ENCODE results near the gene CDCA8. TPM values are rescaled to one million over a fixed set of nuclear protein-coding genes. Genes with fewer than 3 reads are reported as not detected.
"Not testable (repeated sequence)": the region's sequence is repeated elsewhere in the genome, so short reads cannot be mapped to it uniquely, and the experiment has no call there.

CDCA8 gene
- total RNA-seq, 1 experiment from 2014 or later: 48.3 TPM

DNA sequence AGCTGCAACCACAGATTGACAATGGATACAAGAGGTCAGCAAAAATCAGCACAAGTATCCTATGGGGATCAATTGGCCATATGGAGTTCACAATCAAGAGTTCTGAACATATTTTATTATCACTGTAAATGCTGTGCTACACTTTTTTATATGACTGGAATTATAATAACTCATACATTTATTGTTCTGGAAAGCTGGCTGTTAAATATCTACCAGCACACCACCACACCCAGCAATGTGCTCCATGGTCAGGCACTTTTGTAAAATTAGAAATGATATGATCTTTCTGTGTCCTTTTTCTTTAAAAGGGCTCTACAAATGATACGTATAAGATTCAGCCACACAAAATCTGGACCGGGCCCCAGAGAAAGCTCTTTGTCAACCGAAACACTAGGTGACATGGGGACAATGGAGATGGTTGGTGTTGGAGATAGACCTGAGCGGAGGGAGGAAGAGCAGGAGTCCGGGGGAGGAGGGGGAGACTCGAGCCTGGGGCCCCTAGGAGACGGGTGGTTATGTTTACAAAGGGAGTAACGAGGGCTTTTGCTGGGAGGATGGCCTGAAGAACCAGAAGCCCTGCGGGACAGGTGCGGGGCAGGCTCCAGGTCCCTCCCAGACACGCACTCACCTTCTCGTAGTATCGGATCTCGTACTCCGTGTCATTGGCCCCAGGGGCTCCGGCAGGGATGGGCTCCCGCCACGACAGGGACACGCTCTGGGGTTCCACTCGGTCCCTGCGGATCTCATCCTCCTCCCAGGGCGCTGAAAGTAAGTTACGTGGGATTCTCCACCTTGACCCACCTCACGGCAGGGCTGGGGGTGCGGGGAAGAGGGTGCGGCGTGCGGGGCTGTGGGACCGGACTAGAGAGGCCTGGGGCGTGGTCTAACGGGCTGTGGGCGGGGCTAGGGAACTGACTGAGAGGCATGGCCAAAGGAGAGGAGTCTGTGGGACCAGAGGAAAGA is 42.6 kb downstream of the CDCA8 start:
- no peak for DNase-seq (ENCODE audit: low read depth)

DNA sequence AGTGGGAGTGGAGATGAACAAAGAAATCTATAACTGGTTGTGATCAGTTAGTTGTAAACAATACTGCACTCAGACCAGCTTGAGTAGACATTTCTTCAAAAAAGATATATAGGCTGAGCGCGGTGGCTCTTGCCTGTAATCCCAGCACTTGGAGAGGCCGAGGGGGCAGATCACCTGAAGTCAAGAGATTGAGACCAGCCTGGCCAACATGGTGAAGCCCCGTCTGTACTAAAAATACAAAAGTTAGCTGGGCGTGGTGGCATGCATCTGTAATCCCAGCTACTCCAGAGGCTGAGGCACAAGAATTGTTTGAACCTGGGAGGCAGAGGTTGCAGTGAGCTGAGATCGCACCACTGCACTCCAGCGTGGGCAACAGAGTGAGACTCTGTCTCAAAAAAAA is 45.7 kb downstream of the CDCA8 start:
- DNase-seq (ENCODE audit: low read depth): not testable (repeated sequence)

DNA sequence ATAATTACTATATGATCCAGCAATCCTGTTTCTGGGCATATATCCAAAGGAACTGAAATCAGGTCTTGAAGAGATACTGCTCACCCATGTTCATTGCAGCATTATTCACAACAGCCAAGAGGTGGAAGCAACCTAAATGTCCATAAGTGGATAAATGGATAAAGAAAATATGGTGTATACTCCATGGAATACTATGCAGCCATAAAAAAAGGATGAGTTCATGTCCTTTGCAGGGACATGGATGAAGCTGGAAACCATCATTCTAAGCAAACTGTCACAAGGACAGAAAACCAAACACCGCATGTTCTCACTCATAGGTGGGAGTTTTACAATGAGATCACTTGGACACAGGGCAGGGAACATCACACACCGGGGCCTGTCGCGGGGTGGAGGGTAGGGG is 46.3 kb downstream of the CDCA8 start:
- not testable (repeated sequence) for DNase-seq (ENCODE audit: low read depth)

DNA sequence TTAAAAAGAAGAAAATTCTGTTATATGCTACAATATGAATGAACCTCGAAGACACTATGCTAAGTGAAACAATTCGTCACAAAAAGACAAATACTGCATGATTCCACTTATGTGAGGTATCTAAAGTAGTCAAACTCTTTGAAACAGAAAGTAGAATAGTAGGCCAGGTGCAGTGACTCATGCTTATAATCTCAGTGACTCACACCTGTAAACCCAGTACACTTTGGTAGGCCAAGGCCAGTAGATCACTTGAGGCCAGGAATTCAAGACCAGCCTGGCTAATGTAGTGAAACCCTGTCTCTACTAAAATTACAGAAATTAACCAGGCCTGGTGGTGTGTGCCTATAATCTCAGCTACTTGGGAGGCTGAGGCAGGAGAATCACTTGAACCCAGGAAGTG is 46.9 kb downstream of the CDCA8 start:
- DNase-seq (ENCODE audit: low read depth): peak; percentile 14

DNA sequence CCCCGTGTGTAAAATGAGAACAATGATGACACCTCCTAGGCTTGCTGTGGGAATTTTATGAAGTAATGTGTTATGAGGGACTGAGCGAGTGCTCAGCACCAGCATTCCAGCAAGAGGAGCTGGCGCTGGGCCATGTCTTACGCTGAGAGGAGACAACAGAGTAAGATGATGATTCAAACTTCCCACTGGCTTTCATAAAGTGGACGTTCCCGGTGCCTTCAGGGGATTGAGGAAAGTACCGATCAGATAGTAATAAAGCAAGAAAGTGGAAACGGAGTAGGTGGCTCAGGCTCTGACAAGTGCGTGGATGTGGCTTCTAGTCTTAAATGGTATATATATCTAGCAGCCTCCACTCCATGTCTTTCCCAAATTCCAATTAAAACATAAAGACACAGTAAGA is 48.8 kb downstream of the CDCA8 start:
- peak; percentile 73 for DNase-seq (ENCODE audit: low read depth)

DNA sequence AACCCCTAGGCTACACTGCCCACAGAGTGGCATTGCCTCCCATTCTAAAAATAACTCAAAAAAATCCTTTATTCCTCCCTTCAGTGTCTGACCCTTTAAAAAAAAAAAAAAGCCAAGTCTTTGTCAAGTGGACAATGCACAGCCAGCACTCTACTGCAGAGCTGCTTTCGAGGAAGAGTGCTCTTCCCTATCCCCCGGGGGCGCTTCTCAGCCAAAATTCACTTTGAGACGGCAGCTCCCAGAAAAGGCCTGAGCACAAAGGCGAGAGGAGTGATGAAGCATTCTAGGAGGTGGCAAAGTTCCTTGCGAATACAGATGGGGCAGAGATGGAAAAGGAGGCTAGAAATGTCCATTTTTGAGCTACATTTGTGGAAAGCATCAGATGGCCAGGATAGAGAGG is 49.3 kb downstream of the CDCA8 start:
- no peak for DNase-seq (ENCODE audit: low read depth)

DNA sequence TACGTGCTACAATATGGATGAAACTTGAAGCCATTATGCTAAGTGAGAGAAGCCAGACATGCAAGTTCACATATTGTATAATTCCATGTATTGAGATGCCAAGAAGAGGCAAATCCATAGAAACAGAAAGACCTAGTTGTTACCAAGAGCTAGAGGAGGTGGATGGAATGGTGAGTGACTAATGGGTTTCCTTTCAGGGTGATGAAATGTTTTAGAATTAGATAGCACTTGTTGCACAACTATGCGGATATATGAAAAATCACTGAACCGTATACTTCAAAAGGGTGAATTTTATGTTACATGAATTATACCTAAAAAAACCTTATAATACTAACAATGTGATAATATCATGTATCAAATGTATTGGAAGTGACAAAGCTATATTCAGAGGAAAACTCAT is 54.5 kb downstream of the CDCA8 start:
- no peak for DNase-seq (ENCODE audit: low read depth)

DNA sequence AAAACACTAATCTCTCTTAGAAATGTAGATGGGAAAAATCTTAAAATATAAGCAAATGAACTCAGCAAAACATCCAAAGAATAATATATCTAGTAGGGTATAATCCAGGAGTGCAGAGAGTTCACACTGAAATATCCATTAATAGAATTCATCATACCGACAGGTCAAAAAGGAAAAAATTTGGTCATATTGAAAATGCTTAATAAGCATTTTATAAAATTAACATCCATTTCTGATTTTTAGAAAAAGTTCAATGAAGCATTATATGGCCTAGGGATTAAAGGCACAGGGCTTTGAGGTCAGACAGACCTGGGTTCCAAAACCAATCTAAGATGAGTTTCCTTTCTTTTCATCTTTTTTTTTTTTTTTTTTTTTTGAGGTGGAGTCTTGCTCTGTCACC is 56.2 kb downstream of the CDCA8 start:
- no peak for DNase-seq (ENCODE audit: low read depth)

DNA sequence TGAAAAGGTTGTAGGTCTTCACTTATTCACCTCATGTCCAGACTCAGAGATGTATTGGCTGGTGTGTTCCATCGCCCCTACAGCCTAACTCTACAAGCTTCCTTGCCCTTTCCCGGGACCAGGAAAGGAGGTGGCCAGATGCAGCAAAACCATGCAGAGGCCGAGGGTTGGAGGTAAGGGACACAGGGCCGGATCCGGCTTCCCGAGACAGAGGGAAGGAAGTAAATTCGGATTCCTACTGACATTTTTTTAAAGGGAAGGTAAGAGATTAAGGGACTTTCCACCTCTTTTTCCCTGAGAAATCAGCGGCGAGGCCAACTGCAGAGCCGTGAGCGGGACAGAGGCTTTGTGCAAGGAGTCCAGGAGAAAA is 59.9 kb downstream of the CDCA8 start:
- no peak for DNase-seq (ENCODE audit: low read depth)

DNA sequence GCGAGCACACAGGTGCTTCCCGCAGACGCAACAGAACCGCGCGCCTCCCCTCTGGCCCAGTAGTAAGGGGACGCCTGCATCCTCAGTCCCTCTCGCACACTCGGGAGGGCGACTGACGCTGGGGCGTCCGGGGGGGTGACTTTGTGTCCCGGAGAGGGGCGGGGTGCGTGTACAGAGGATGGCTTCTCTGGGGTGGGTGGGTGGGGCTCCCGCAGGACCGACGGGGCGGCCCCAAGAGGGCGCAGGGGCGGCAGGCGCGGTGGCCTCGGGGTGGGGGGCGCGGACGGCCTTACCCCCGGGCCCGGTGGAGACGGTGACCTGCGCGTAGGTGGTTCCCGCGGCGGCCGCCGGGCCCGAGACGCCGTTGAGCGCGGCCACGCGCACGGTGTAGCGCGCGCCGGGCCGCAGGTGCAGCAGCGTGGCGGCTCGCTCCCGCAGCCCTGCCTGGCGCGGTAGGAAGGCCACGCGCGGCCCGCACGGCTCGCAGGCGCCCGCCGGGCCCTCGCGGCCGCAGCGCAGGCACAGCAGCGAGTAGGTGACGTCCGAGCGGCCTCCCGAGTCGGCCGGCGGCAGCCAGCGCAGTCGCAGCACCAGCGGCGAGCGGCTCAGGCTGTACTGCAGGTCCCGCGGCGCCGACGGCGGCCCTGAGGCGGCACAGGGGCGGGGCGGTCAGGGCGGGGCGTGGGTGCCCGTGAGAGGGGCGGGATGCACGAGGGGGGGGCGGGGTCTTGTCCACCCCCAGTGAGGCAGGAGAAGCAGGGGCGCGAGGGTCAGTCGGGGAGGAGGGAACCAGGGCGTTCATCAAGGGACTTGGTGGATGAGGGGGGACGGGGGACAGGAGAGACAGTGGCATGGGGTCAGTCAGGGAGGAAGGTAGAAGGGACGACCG is 60.5 kb downstream of the CDCA8 start:
- no peak for DNase-seq (ENCODE audit: low read depth)

DNA sequence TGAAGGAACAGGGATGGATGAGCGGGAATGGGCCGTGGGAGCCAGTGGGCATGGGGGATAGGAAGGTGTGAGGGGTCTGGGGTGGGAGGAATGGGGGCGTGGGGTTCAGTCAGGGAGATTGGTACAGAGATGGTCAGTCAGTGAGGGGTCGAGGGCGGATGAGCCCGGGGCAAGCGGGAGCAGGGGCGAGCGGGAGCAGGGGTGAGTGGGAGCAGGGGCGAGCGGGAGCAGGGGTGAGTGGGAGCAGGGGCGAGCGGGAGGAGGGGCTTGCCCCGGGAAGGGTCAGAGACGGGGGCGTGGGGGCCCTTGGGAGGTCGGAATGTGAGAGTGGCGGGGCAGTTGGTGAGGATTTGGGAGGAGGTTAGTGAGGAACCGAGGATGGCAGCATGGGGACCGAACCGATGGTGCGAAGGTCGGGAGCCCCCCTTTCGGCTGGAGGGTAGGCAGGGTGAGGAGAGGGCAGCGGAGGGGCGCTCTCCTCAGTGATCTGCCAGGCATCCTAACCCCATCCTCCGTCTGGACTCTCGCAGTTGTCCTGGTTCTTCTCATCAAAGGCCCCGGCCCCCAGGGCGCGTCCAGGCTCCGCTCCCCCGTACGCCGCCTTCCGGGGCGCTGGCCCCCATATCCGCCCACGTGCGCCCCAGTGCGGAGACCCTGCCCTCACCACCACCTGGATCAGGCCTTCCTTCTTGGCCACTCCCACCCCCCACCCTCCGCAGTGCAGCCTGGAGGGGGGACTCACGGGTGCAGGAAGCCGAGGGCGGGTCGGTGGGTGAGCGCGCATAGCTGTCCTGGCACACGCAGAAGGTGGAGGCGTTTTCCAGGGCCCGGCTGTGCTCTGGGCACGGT is 61.4 kb downstream of the CDCA8 start:
- DNase-seq (ENCODE audit: low read depth): no peak

DNA sequence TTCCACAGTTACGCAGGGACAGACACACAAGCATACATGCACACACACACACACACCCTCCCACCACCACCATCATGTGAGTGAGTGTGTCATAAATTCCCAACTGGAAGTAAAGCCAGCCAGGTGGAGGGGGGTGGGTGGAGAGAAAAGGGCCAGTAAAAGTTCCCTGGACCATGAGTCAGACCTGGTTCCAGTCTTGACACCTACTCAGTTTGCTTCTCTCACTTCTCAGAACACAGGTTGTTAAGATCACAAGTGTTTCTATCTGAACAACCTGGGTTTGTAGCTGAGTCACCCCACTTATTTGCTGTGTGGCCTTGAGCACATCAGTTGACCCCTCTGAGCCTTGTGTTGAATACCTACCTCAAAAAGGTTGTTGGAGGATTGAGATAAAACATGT is 63.0 kb downstream of the CDCA8 start:
- no peak for DNase-seq (ENCODE audit: low read depth)

DNA sequence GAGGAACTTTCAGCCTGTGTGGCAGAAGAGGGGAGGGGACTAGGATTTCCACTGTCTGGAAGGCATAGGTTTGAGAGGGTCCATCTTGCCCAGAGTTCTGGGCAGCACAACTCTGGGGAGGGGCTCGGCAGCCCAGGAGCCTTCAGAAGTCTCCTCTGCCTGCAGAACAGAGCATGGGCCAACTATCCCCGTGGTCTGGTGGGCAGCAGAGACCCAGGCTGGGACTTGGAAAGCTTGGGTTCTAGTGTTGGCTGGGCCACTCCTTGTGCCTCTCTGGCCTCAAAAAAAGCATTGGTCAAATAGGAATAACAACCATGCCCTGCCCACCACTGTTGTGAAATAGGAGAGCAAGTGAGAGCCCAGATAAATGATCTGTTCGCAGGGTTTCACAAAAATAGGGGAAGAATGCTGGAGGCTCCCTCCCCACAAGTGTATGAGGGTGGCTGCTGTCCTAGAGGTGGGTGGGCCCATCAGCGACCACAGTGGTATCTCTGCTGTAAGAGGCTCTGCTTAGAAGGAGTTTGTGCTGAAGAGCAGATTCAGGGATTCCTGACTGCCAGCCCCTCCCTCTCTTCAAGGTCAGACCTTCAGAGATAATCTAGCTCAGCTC is 63.7 kb downstream of the CDCA8 start:
- DNase-seq (ENCODE audit: low read depth): no peak

Other genes with a start within 250 kb of the CDCA8 start
- 4.6 and 7.3 TPM in 2 replicates for gene ZC3H12A, start 217.9 kb upstream of the CDCA8 start, total RNA-seq (2014; rRNA removed; shearing (Covaris generic))
- gene MEAF6, start 177.8 kb upstream of the CDCA8 start, total RNA-seq (2014; rRNA removed; shearing (Covaris generic)): 85.5 and 91.0 TPM in 2 replicates
- 12.9 and 19.2 TPM in 2 replicates for gene SNIP1, start 138.2 kb upstream of the CDCA8 start, total RNA-seq (2014; rRNA removed; shearing (Covaris generic))
- 5.7 and 5.9 TPM in 2 replicates for gene DNALI1, start 135.6 kb upstream of the CDCA8 start, total RNA-seq (2014; rRNA removed; shearing (Covaris generic))
- gene GNL2, start 96.6 kb upstream of the CDCA8 start, total RNA-seq (2014; rRNA removed; shearing (Covaris generic)): 61.0 and 76.7 TPM in 2 replicates
- 0.10 TPM in 1 of 2 replicates, not detected in the other for gene RSPO1, start 57.6 kb upstream of the CDCA8 start, total RNA-seq (2014; rRNA removed; shearing (Covaris generic))
- gene EPHA10, start 72.6 kb downstream of the CDCA8 start, total RNA-seq (2014; rRNA removed; shearing (Covaris generic)): not detected in 2 replicates
- 5.6 and 8.2 TPM in 2 replicates for gene MANEAL, start 101.3 kb downstream of the CDCA8 start, total RNA-seq (2014; rRNA removed; shearing (Covaris generic))
- gene C1orf122, start 115.3 kb downstream of the CDCA8 start, total RNA-seq (2014; rRNA removed; shearing (Covaris generic)): 52.4 and 68.3 TPM in 2 replicates
- gene YRDC, start 115.7 kb downstream of the CDCA8 start, total RNA-seq (2014; rRNA removed; shearing (Covaris generic)): 23.7 and 25.7 TPM in 2 replicates
- gene MTF1, start 167.1 kb downstream of the CDCA8 start, total RNA-seq (2014; rRNA removed; shearing (Covaris generic)): 3.0 and 3.5 TPM in 2 replicates